CD14-positive monocyte (primary cell): Measurements from ENCODE around the gene HDAC7. TPM values are rescaled to one million over a fixed set of nuclear protein-coding genes. Genes with fewer than 3 reads are reported as not detected.

Experiments used
- DNase-seq, 3 donors: peaks; one replicate each; pipeline ENCODE4 v3.0.0-alpha.2; 2011 to 2022
- H2AFZ ChIP-seq: 2 replicates; pipeline ENCODE4 v1.6.0; 2012; ENCODE audit warnings: mild to moderate bottlenecking, low read depth, low read length, inconsistent platforms; ENCODE audit not compliant: insufficient read depth, poor library complexity, severe bottlenecking
- H3K27ac ChIP-seq, 2 donors: 1 replicate in 1 of 2; 2 replicates in 1 of 2; pipeline ENCODE4 v1.5.1; 2012 to 2013; ENCODE audit warnings: low read length in 2 of 2, control low read depth in 1 of 2, inconsistent platforms in 1 of 2, low read depth in 1 of 2, mild to moderate bottlenecking in 1 of 2
- H3K27me3 ChIP-seq, 2 donors: one replicate each; pipeline versions ENCODE4 v1.6.0 to v1.6.1; 2011 to 2013; ENCODE audit warnings: low read length in 2 of 2; ENCODE audit not compliant: control insufficient read depth in 2 of 2, insufficient read depth in 2 of 2
- H3K36me3 ChIP-seq, 2 donors: replicated peaks in 1 of 2; 1 replicate in 1 of 2; 2 replicates in 1 of 2; pipeline versions ENCODE4 v1.5.1 to v1.6.1; 2012 to 2013; ENCODE audit warnings: low read length in 2 of 2, control low read depth in 1 of 2, inconsistent platforms in 1 of 2, mild to moderate bottlenecking in 1 of 2; ENCODE audit not compliant: insufficient read depth in 2 of 2, control insufficient read depth in 1 of 2
- H3K4me1 ChIP-seq, 2 donors: 1 replicate in 1 of 2; 2 replicates in 1 of 2; pipeline versions ENCODE4 v1.5.1 to v1.6.1; 2012 to 2013; ENCODE audit warnings: low read length in 2 of 2, control low read depth in 1 of 2, inconsistent platforms in 1 of 2, mild to moderate bottlenecking in 1 of 2, moderate library complexity in 1 of 2; ENCODE audit not compliant: insufficient read depth in 2 of 2, control insufficient read depth in 1 of 2
- H3K4me2 ChIP-seq: replicated peaks from 2 replicates; pipeline ENCODE3; 2012; ENCODE audit warnings: low read length, moderate library complexity, mild to moderate bottlenecking; ENCODE audit not compliant: poor library complexity, severe bottlenecking; ENCODE audit errors: extremely low read depth
- H3K4me3 ChIP-seq, 3 experiments: fragments of 200-600 bp in 1 of 3; sonication (generic) in 1 of 3; replicated peaks in 1 of 3; 1 replicate in 2 of 3; 2 replicates in 1 of 3; pipeline ENCODE4 v1.5.1; 2011 to 2013; ENCODE audit warnings: low read length in 3 of 3, mild to moderate bottlenecking in 3 of 3, control low read depth in 2 of 3, low read depth in 2 of 3, inconsistent platforms in 1 of 3, moderate library complexity in 1 of 3
- H3K79me2 ChIP-seq: 2 replicates; pipeline ENCODE4 v1.6.0; 2012; ENCODE audit warnings: mild to moderate bottlenecking, control low read depth, inconsistent platforms, low read length, moderate library complexity; ENCODE audit not compliant: insufficient read depth
- H3K9ac ChIP-seq: 2 replicates; pipeline ENCODE4 v1.6.0; 2017; ENCODE audit warnings: low read length, mild to moderate bottlenecking; ENCODE audit not compliant: insufficient read depth, poor library complexity, severe bottlenecking
- H3K9me3 ChIP-seq, 2 donors: replicated peaks in 1 of 2; 1 replicate in 1 of 2; 2 replicates in 1 of 2; pipeline versions ENCODE4 v1.5.1 to v1.6.1; 2012 to 2013; ENCODE audit warnings: low read length in 2 of 2, control low read depth in 1 of 2; ENCODE audit not compliant: control insufficient read depth in 1 of 2, insufficient read depth in 1 of 2
- H4K20me1 ChIP-seq: 2 replicates; pipeline ENCODE4 v1.6.0; 2012; ENCODE audit warnings: mild to moderate bottlenecking, low read length, control low read depth, moderate library complexity; ENCODE audit not compliant: insufficient read depth
- H3K27ac Mint-ChIP-seq, 7 donors: one replicate each; pipeline ENCODE4 v1.8.0; 2020; ENCODE audit warnings: mild to moderate bottlenecking in 7 of 7, mixed read lengths in 7 of 7, moderate library complexity in 6 of 7, inconsistent platforms in 2 of 7
- H3K27me3 Mint-ChIP-seq, 3 donors: one replicate each; pipeline ENCODE4 v1.8.0; 2021 to 2022; ENCODE audit warnings: low read depth in 3 of 3, mild to moderate bottlenecking in 3 of 3, mixed read lengths in 3 of 3, moderate library complexity in 3 of 3, inconsistent platforms in 1 of 3
- H3K36me3 Mint-ChIP-seq, 2 donors: one replicate each; pipeline ENCODE4 v1.8.0; 2020; ENCODE audit warnings: mixed read lengths in 2 of 2, inconsistent platforms in 1 of 2, mild to moderate bottlenecking in 1 of 2
- H3K4me1 Mint-ChIP-seq: one replicate; pipeline ENCODE4 v1.8.0; 2020; ENCODE audit warnings: mild to moderate bottlenecking, mixed read lengths
- H3K4me3 Mint-ChIP-seq, 2 donors: one replicate each; pipeline ENCODE4 v1.8.0; 2020; ENCODE audit warnings: mild to moderate bottlenecking in 2 of 2, mixed read lengths in 2 of 2, moderate library complexity in 1 of 2
- H3K9me3 Mint-ChIP-seq, 7 donors: one replicate each; pipeline ENCODE4 v1.8.0; 2020 to 2022; ENCODE audit warnings: mixed read lengths in 7 of 7, mild to moderate bottlenecking in 6 of 7, moderate library complexity in 6 of 7, inconsistent platforms in 2 of 7
- WGBS: methylation state at CpG from one replicate; pipeline ENCODE4 v1.1.5; 2013; ENCODE audit warnings: missing lambda C conversion rate; ENCODE audit not compliant: insufficient coverage; 5-methylcytosine and 5-hydroxymethylcytosine counted together
- intact Hi-C, 2 donors: fragments of 100-400 bp; cut with micrococcal nuclease; formaldehyde crosslinking; loops; one replicate each; pipeline versions ENCODE4 v1.15.0 to v1.15.1; 2023
- polyA plus RNA-seq, 3 donors: library from polyadenylated mRNA; depleted of rRNA in 1 of 3; unstranded in 2 of 3; stranded (reverse) in 1 of 3; fragments of 300-500 nt in 2 of 3; fragments of >200 nt in 1 of 3; fragmentation: Illumina TruSeq in 2 of 3; gene quantifications; 1 replicate in 2 of 3; 2 replicates in 1 of 3; pipeline ENCODE4 v1.2.3, GENCODE V29; 2012 to 2021
- TF ChIP-seq, protein P1 (sequence below): fragments of 200-600 bp; IDR thresholded peaks from one replicate; pipeline ENCODE4 v1.8.0; 2022; ENCODE audit warnings: antibody characterized with exemption, mild to moderate bottlenecking

The HDAC7 gene
- polyA plus RNA-seq, 3 donors: 5.9 to 79.2 (median 8.4) TPM

DNA sequence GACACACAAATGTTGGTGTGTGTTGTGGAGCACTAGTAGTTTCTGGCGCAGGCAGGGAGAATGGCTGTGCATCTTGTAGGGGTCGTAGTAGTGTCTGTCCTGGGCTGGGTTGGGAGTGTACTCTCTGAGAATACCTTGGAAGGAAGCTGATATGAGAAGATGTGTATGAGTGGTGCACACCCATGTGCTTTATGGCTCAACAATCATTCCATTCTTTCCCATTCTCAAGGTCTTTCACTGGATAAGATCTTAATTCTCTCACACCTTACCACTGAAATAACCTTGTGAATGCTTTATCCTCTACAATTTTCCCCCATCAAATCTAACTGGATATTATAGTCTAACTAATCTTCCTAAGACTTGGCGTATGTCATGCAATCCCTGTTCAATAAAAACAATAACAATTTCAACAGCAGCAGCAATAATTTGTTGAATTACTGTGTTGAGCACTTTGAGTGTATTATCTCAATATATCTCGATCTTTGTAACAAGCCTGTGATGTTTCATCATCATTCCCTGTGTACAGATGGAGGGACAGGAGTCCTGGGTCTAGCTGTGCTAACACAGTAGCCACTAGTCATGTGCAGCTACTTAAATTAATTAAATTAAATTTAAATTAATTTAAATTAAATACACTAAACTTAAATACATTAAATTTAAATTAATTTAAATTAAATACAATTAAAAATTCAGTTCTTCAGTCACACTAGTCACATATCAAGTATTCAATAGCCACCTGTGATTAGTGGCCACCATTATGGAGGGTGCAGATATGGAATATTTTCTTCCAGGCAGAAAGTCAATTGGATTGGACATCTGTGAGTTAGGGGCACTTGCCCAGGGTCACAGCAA lies 50.2 kb downstream of the HDAC7 start:
- 100% methylated on average over 1 of the region's 4 CpGs for WGBS
- H3K4me1 Mint-ChIP-seq: peaks cover 21% of the 10 kb centered on the region
- Histone ChIP-seq H3K9me3 (no peaks in the 10 kb centered on the region), H3K27ac (no peak overlapping the region), H3K79me2 (peaks cover 8% of the 10 kb centered on the region), H3K4me2 (no peak overlapping the region), H3K4me3 (no peak overlapping the region), H3K36me3 (no peaks in the 10 kb centered on the region), H3K27me3 (no peaks in the 10 kb centered on the region), H3K9ac (no peak overlapping the region), H3K4me1 (peaks cover 22 to 30% of the 10 kb centered on the region in 2 donors), H4K20me1 (peaks cover under 1% of the 10 kb centered on the region), H2AFZ (no peak overlapping the region)
- peaks cover 2 to 12% (median 5%) of the 10 kb centered on the region in 3 donors for H3K27me3 Mint-ChIP-seq
- no peak overlapping the region for H3K4me3 Mint-ChIP-seq
- no peak overlapping the region for H3K27ac Mint-ChIP-seq
- H3K36me3 Mint-ChIP-seq: peaks cover 0 to 2% of the 10 kb centered on the region in 2 donors
- DNase-seq: no peak
- H3K9me3 Mint-ChIP-seq: no peaks in the 10 kb centered on the region
- intact Hi-C loops: no loop called here
- TF ChIP-seq, protein P1, sequence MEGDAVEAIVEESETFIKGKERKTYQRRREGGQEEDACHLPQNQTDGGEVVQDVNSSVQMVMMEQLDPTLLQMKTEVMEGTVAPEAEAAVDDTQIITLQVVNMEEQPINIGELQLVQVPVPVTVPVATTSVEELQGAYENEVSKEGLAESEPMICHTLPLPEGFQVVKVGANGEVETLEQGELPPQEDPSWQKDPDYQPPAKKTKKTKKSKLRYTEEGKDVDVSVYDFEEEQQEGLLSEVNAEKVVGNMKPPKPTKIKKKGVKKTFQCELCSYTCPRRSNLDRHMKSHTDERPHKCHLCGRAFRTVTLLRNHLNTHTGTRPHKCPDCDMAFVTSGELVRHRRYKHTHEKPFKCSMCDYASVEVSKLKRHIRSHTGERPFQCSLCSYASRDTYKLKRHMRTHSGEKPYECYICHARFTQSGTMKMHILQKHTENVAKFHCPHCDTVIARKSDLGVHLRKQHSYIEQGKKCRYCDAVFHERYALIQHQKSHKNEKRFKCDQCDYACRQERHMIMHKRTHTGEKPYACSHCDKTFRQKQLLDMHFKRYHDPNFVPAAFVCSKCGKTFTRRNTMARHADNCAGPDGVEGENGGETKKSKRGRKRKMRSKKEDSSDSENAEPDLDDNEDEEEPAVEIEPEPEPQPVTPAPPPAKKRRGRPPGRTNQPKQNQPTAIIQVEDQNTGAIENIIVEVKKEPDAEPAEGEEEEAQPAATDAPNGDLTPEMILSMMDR: no peak

GRCh38 chr12:47768323-47768811 lies 51.3 kb downstream of the HDAC7 start:
- Mint-ChIP-seq H3K36me3 (no peaks in the 10 kb centered on the region), H3K9me3 (no peaks in the 10 kb centered on the region), H3K4me1 (peaks cover 21% of the 10 kb centered on the region), H3K4me3 (no peak overlapping the region), H3K27me3 (peaks cover 2 to 10% (median 5%) of the 10 kb centered on the region in 3 donors), H3K27ac (no peak overlapping the region)
- no peak overlapping the region for H3K4me2 ChIP-seq
- H3K27me3 ChIP-seq: no peaks in the 10 kb centered on the region
- no peaks in the 10 kb centered on the region for H3K9me3 ChIP-seq
- H3K36me3 ChIP-seq: no peaks in the 10 kb centered on the region
- 100% methylated on average over 2 of the region's 2 CpGs for WGBS
- no peaks in the 10 kb centered on the region for H4K20me1 ChIP-seq
- no peak overlapping the region for H3K27ac ChIP-seq
- H2AFZ ChIP-seq: no peak overlapping the region
- H3K4me3 ChIP-seq: no peak overlapping the region
- no peak for DNase-seq
- H3K9ac ChIP-seq: no peak overlapping the region
- H3K4me1 ChIP-seq: peaks cover 19 to 30% of the 10 kb centered on the region in 2 donors
- no peaks in the 10 kb centered on the region for H3K79me2 ChIP-seq
- intact Hi-C loops: no loop called here
- TF ChIP-seq, protein P1: no peak
